ENCODE measurements around the gene SENP8.
A peak's percentile ranks its signal among the peaks of the same experiment; 100 is the strongest.
"Not testable (repeated sequence)": the region's sequence is repeated elsewhere in the genome, so short reads cannot be mapped to it uniquely, and the experiment has no call there.

SENP8 gene

GRCh38 chr15:72092691-72093090 lies 25.5 kb upstream of the SENP8 start:
- Mint-ChIP-seq H3K36me3 (ENCODE audit: low read depth) (peaks cover 34% of the 10 kb centered on the region), H3K27ac (no peak overlapping the region), H3K9me3 (peaks cover 8% of the 10 kb centered on the region), H3K4me3 (no peak overlapping the region), H3K4me1 (peaks cover 5% of the 10 kb centered on the region), H3K27me3 (ENCODE audit: low read depth) (no peaks in the 10 kb centered on the region)
- TF ChIP-seq CTCF (IDR thresholded peaks at IDR 0.05; ENCODE audit: unreplicated experiment in 3 of 3), result no peak

GRCh38 chr15:72096796-72097195 lies 21.4 kb upstream of the SENP8 start:
- Mint-ChIP-seq H3K4me1 (peaks cover 8% of the 10 kb centered on the region), H3K4me3 (no peak overlapping the region), H3K36me3 (ENCODE audit: low read depth) (peaks cover 36% of the 10 kb centered on the region), H3K27me3 (ENCODE audit: low read depth) (no peaks in the 10 kb centered on the region), H3K9me3 (peaks cover 9% of the 10 kb centered on the region), H3K27ac (no peak overlapping the region)
- TF ChIP-seq CTCF (IDR thresholded peaks at IDR 0.05; ENCODE audit: unreplicated experiment in 3 of 3), result no peak

- no peak overlapping the region for H3K4me3 Mint-ChIP-seq
- H3K27ac Mint-ChIP-seq, result peak overlapping the region in 1 of 3 experiments; percentile 41
- peaks cover 27% of the 10 kb centered on the region for H3K36me3 Mint-ChIP-seq (ENCODE audit: low read depth)
- peaks cover 7% of the 10 kb centered on the region for H3K9me3 Mint-ChIP-seq
- TF ChIP-seq CTCF (IDR thresholded peaks at IDR 0.05; ENCODE audit: unreplicated experiment in 3 of 3), result no peak
- peaks cover 9% of the 10 kb centered on the region for H3K4me1 Mint-ChIP-seq
- no peaks in the 10 kb centered on the region for H3K27me3 Mint-ChIP-seq (ENCODE audit: low read depth)
These were observed 20.2 kb upstream of the SENP8 start for GRCh38 chr15:72098040-72098439.

- no peak overlapping the region for H3K27ac Mint-ChIP-seq
- TF ChIP-seq CTCF (IDR thresholded peaks at IDR 0.05; ENCODE audit: unreplicated experiment in 3 of 3), result no peak
- peaks cover 7% of the 10 kb centered on the region for H3K9me3 Mint-ChIP-seq
- H3K36me3 Mint-ChIP-seq (ENCODE audit: low read depth), result peaks cover 26% of the 10 kb centered on the region
- no peak overlapping the region for H3K4me3 Mint-ChIP-seq
- peaks cover 18% of the 10 kb centered on the region for H3K4me1 Mint-ChIP-seq
- H3K27me3 Mint-ChIP-seq (ENCODE audit: low read depth), result no peaks in the 10 kb centered on the region
These were observed 19.0 kb upstream of the SENP8 start for GRCh38 chr15:72099155-72099554.

GRCh38 chr15:72100551-72100950 lies 17.7 kb upstream of the SENP8 start:
- H3K4me1 Mint-ChIP-seq, result peaks cover 26% of the 10 kb centered on the region
- H3K27me3 Mint-ChIP-seq (ENCODE audit: low read depth); H3K9me3 Mint-ChIP-seq; H3K4me3 Mint-ChIP-seq; H3K27ac Mint-ChIP-seq: not testable (repeated sequence)
- H3K36me3 Mint-ChIP-seq (ENCODE audit: low read depth), result peaks cover 26% of the 10 kb centered on the region

GRCh38 chr15:72105111-72105510 lies 13.1 kb upstream of the SENP8 start:
- no peaks in the 10 kb centered on the region for H3K27me3 Mint-ChIP-seq (ENCODE audit: low read depth)
- peaks cover 29% of the 10 kb centered on the region for H3K4me1 Mint-ChIP-seq
- no peak overlapping the region for H3K4me3 Mint-ChIP-seq
- no peak overlapping the region for H3K27ac Mint-ChIP-seq
- no peaks in the 10 kb centered on the region for H3K9me3 Mint-ChIP-seq
- no peaks in the 10 kb centered on the region for H3K36me3 Mint-ChIP-seq (ENCODE audit: low read depth)
- TF ChIP-seq CTCF (IDR thresholded peaks at IDR 0.05; ENCODE audit: unreplicated experiment in 3 of 3), result no peak

All from nephron (organoid).